Measurements from ENCODE around the gene NEU2.

NEU2 gene

DNA sequence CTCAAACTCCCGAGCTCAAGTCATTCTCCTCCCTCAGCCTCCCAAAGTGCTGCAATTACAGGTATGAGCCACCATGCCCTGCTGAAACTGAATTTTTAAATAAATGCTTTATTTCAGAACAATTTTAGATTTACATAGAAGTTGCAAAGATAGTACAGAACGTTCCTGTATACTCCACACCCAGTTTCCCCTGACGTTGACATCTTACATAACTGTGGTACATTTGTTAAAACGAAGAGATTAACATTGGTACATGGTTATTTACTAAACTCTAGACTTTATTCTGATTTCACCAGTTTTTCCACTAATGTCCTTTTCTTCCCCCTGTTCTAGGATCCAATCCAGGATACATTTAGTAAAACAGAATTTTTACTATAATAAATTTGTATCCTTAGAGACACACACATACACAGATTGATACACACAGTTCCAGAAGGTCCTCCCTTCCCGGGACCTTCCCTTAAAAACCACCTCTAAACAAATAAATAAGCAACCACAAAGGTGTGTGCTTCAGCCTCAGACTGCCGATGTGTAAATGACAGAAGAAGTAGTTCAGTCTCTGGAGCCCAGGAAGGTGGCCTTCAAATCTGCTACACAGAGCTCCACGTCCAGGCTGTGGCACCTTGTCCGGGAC lies 6.9 kb downstream of the NEU2 start:
- H3K36me3 ChIP-seq (ENCODE audit: insufficient read depth) = no peaks in the 10 kb centered on the region
- no peaks in the 10 kb centered on the region for H3K79me2 ChIP-seq (ENCODE audit: insufficient read depth, low read depth)
- no peak overlapping the region for H3K4me3 ChIP-seq (IDR thresholded peaks at IDR 0.05; ENCODE audit: insufficient read depth, low read depth, low read length)
- TF ChIP-seq, protein P1, sequence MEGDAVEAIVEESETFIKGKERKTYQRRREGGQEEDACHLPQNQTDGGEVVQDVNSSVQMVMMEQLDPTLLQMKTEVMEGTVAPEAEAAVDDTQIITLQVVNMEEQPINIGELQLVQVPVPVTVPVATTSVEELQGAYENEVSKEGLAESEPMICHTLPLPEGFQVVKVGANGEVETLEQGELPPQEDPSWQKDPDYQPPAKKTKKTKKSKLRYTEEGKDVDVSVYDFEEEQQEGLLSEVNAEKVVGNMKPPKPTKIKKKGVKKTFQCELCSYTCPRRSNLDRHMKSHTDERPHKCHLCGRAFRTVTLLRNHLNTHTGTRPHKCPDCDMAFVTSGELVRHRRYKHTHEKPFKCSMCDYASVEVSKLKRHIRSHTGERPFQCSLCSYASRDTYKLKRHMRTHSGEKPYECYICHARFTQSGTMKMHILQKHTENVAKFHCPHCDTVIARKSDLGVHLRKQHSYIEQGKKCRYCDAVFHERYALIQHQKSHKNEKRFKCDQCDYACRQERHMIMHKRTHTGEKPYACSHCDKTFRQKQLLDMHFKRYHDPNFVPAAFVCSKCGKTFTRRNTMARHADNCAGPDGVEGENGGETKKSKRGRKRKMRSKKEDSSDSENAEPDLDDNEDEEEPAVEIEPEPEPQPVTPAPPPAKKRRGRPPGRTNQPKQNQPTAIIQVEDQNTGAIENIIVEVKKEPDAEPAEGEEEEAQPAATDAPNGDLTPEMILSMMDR (conservative IDR thresholded peaks at IDR 0.05; ENCODE audit: low read depth, low read length) = no peak
- no peak overlapping the region for H2AFZ ChIP-seq (ENCODE audit: low read depth)
- H3K27ac ChIP-seq = no peak overlapping the region
- no peak overlapping the region for H3K9ac ChIP-seq
- H3K4me1 ChIP-seq (ENCODE audit: low read depth, poor library complexity, severe bottlenecking) = no peaks in the 10 kb centered on the region
- H3K4me2 ChIP-seq = no peak overlapping the region
- H4K20me1 ChIP-seq (ENCODE audit: insufficient read depth) = no peaks in the 10 kb centered on the region
- H3K27me3 ChIP-seq (ENCODE audit: insufficient read depth, low read depth) = no peaks in the 10 kb centered on the region

DNA sequence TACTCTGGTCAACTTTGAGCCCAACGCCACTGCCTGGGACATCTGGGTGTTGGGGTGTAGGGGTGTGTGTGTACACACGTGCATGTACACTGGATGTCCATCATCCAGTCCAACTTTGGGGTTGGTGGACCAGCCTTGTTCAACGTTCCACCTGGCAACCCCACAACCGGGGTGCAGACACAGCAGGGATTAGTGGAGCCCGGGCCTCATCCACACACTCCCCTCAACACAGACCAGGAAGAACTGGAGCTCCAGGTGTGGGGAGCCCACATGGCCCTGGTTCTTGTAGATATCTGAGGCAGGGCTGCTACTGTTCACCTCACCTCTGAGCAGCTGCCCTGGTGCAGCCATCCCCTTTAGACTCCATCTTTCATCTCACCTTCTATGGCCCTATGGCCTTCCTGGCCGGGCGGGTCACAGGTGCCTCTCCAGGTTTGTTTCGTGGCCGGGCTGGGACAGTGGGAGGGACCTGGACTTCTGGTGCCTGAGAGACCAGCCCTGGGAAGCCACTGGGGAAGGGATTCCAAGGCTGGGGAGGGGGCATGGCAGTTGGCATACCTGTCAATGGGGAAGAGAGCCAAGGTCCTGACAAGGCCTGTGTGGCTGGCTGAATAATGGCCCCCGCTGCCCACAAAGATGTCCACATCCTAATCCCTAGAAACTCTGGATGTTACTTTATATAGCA lies 7.5 kb downstream of the NEU2 start:
- Histone ChIP-seq H3K9ac (no peak overlapping the region), H2AFZ (ENCODE audit: low read depth) (no peak overlapping the region), H3K36me3 (ENCODE audit: insufficient read depth) (no peaks in the 10 kb centered on the region), H3K4me1 (ENCODE audit: low read depth, poor library complexity, severe bottlenecking) (no peaks in the 10 kb centered on the region), H3K27me3 (ENCODE audit: insufficient read depth, low read depth) (no peaks in the 10 kb centered on the region), H3K27ac (no peak overlapping the region), H3K4me3 (IDR thresholded peaks at IDR 0.05; ENCODE audit: insufficient read depth, low read depth, low read length) (no peak overlapping the region), H3K4me2 (no peak overlapping the region), H4K20me1 (ENCODE audit: insufficient read depth) (no peaks in the 10 kb centered on the region), H3K79me2 (ENCODE audit: insufficient read depth, low read depth) (no peaks in the 10 kb centered on the region)
- TF ChIP-seq, protein P1 (conservative IDR thresholded peaks at IDR 0.05; ENCODE audit: low read depth, low read length) = no peak

GRCh38 chr2:233040571-233040970 lies 8.1 kb downstream of the NEU2 start:
- Histone ChIP-seq H3K4me1 (ENCODE audit: low read depth, poor library complexity, severe bottlenecking) (no peaks in the 10 kb centered on the region), H3K9ac (no peak overlapping the region), H3K27me3 (ENCODE audit: insufficient read depth, low read depth) (no peaks in the 10 kb centered on the region), H3K27ac (no peak overlapping the region), H3K36me3 (ENCODE audit: insufficient read depth) (no peaks in the 10 kb centered on the region), H4K20me1 (ENCODE audit: insufficient read depth) (no peaks in the 10 kb centered on the region), H2AFZ (ENCODE audit: low read depth) (no peak overlapping the region), H3K4me3 (IDR thresholded peaks at IDR 0.05; ENCODE audit: insufficient read depth, low read depth, low read length) (no peak overlapping the region), H3K4me2 (no peak overlapping the region), H3K79me2 (ENCODE audit: insufficient read depth, low read depth) (no peaks in the 10 kb centered on the region)
- TF ChIP-seq, protein P1 (conservative IDR thresholded peaks at IDR 0.05; ENCODE audit: low read depth, low read length) = no peak

- no peak overlapping the region for H2AFZ ChIP-seq (ENCODE audit: low read depth)
- H3K27me3 ChIP-seq (ENCODE audit: insufficient read depth, low read depth) = no peaks in the 10 kb centered on the region
- TF ChIP-seq, protein P1 (conservative IDR thresholded peaks at IDR 0.05; ENCODE audit: low read depth, low read length) = no peak
- H3K4me2 ChIP-seq = no peak overlapping the region
- H3K4me3 ChIP-seq (IDR thresholded peaks at IDR 0.05; ENCODE audit: insufficient read depth, low read depth, low read length) = no peak overlapping the region
- no peaks in the 10 kb centered on the region for H4K20me1 ChIP-seq (ENCODE audit: insufficient read depth)
- no peaks in the 10 kb centered on the region for H3K79me2 ChIP-seq (ENCODE audit: insufficient read depth, low read depth)
- H3K36me3 ChIP-seq (ENCODE audit: insufficient read depth) = no peaks in the 10 kb centered on the region
- H3K4me1 ChIP-seq (ENCODE audit: low read depth, poor library complexity, severe bottlenecking) = no peaks in the 10 kb centered on the region
- no peak overlapping the region for H3K27ac ChIP-seq
- H3K9ac ChIP-seq = no peak overlapping the region
These were observed 9.4 kb downstream of the NEU2 start for GRCh38 chr2:233041722-233042323.
